ENCODE data around the gene PLA2G2E. TPM values are rescaled to one million over a fixed set of nuclear protein-coding genes. Genes with fewer than 3 reads are reported as not detected.

PLA2G2E gene
- total and polyA plus RNA-seq, 2 donors (not counting 1 experiment from before 2014, with no cell fraction given), result not detected

- no peak overlapping the region for H2AFZ ChIP-seq (ENCODE audit: low read length)
- H3K36me3 ChIP-seq (ENCODE audit: control insufficient read depth, insufficient read depth, low read length), result peaks cover 12% of the 10 kb centered on the region
Observed at GRCh38 chr1:19910650-19911049, 12.8 kb downstream of the PLA2G2E start.

GRCh38 chr1:19909971-19910370 is 13.4 kb downstream of the PLA2G2E start:
- Histone ChIP-seq H2AFZ (ENCODE audit: low read length) (no peak overlapping the region), H3K36me3 (ENCODE audit: control insufficient read depth, insufficient read depth, low read length) (peaks cover 12% of the 10 kb centered on the region), H3K4me1 (ENCODE audit: control insufficient read depth, extremely low read depth, insufficient read depth, low read length) (no peaks in the 10 kb centered on the region), H3K4me2 (ENCODE audit: extremely low read depth, insufficient read depth, low read length) (no peak overlapping the region), H3K27me3 (ENCODE audit: control insufficient read depth, insufficient read depth, low read length) (no peaks in the 10 kb centered on the region), H3K27ac (ENCODE audit: insufficient read depth, low read length) (no peak overlapping the region), H3K79me2 (ENCODE audit: control insufficient read depth, insufficient read depth, low read length) (no peaks in the 10 kb centered on the region), H3K9ac (ENCODE audit: insufficient read depth, low read length) (no peak overlapping the region), H3K9me3 (ENCODE audit: control insufficient read depth, insufficient read depth, low read depth, low read length) (no peaks in the 10 kb centered on the region), H4K20me1 (ENCODE audit: control insufficient read depth, extremely low read depth, insufficient read depth, low read length) (no peaks in the 10 kb centered on the region), H3K4me3 (replicated peaks in 1 of 4; ENCODE audit: control extremely low read depth in 1 of 4, insufficient read depth in 1 of 4, low read depth in 3 of 4, low read length in 4 of 4) (no peak overlapping the region)
- no peak for DNase-seq (ENCODE audit: low read depth in 2 of 2)
- TF ChIP-seq EZH2 (IDR thresholded peaks at IDR 0.05; ENCODE audit: low read length, missing control alignments), result no peak
- no peak for TF ChIP-seq CTCF (conservative IDR thresholded peaks at IDR 0.05 in 1 of 2, IDR thresholded peaks at IDR 0.05 in 1 of 2; ENCODE audit: low read depth in 1 of 2, low read length in 2 of 2)

More at GRCh38 chr1:19910650-19911049, 12.8 kb downstream of the PLA2G2E start:
- Histone ChIP-seq H3K27me3 (ENCODE audit: control insufficient read depth, insufficient read depth, low read length) (no peaks in the 10 kb centered on the region), H3K4me3 (replicated peaks in 1 of 4; ENCODE audit: control extremely low read depth in 1 of 4, insufficient read depth in 1 of 4, low read depth in 3 of 4, low read length in 4 of 4) (no peak overlapping the region), H3K9me3 (ENCODE audit: control insufficient read depth, insufficient read depth, low read depth, low read length) (no peaks in the 10 kb centered on the region), H3K4me2 (ENCODE audit: extremely low read depth, insufficient read depth, low read length) (no peak overlapping the region), H3K79me2 (ENCODE audit: control insufficient read depth, insufficient read depth, low read length) (no peaks in the 10 kb centered on the region), H3K9ac (ENCODE audit: insufficient read depth, low read length) (no peak overlapping the region), H3K4me1 (ENCODE audit: control insufficient read depth, extremely low read depth, insufficient read depth, low read length) (no peaks in the 10 kb centered on the region), H4K20me1 (ENCODE audit: control insufficient read depth, extremely low read depth, insufficient read depth, low read length) (no peaks in the 10 kb centered on the region), H3K27ac (ENCODE audit: insufficient read depth, low read length) (no peak overlapping the region)
- no peak for TF ChIP-seq CTCF (conservative IDR thresholded peaks at IDR 0.05 in 1 of 2, IDR thresholded peaks at IDR 0.05 in 1 of 2; ENCODE audit: low read depth in 1 of 2, low read length in 2 of 2)
- TF ChIP-seq EZH2 (IDR thresholded peaks at IDR 0.05; ENCODE audit: low read length, missing control alignments), result no peak
- no peak for DNase-seq (ENCODE audit: low read depth in 2 of 2)

- no peaks in the 10 kb centered on the region for H4K20me1 ChIP-seq (ENCODE audit: control insufficient read depth, extremely low read depth, insufficient read depth, low read length)
- no peak for DNase-seq (ENCODE audit: low read depth in 2 of 2)
- no peak overlapping the region for H3K4me3 ChIP-seq (replicated peaks in 1 of 4; ENCODE audit: control extremely low read depth in 1 of 4, insufficient read depth in 1 of 4, low read depth in 3 of 4, low read length in 4 of 4)
- no peak overlapping the region for H3K27ac ChIP-seq (ENCODE audit: insufficient read depth, low read length)
- H3K4me2 ChIP-seq (ENCODE audit: extremely low read depth, insufficient read depth, low read length), result no peak overlapping the region
- no peak for TF ChIP-seq CTCF (conservative IDR thresholded peaks at IDR 0.05 in 1 of 2, IDR thresholded peaks at IDR 0.05 in 1 of 2; ENCODE audit: low read depth in 1 of 2, low read length in 2 of 2)
- H3K4me1 ChIP-seq (ENCODE audit: control insufficient read depth, extremely low read depth, insufficient read depth, low read length), result no peaks in the 10 kb centered on the region
- H2AFZ ChIP-seq (ENCODE audit: low read length), result no peak overlapping the region
- no peaks in the 10 kb centered on the region for H3K9me3 ChIP-seq (ENCODE audit: control insufficient read depth, insufficient read depth, low read depth, low read length)
- H3K9ac ChIP-seq (ENCODE audit: insufficient read depth, low read length), result no peak overlapping the region
- H3K27me3 ChIP-seq (ENCODE audit: control insufficient read depth, insufficient read depth, low read length), result no peaks in the 10 kb centered on the region
- peaks cover 10% of the 10 kb centered on the region for H3K36me3 ChIP-seq (ENCODE audit: control insufficient read depth, insufficient read depth, low read length)
- no peaks in the 10 kb centered on the region for H3K79me2 ChIP-seq (ENCODE audit: control insufficient read depth, insufficient read depth, low read length)
Observed at GRCh38 chr1:19909392-19909791, 14.0 kb downstream of the PLA2G2E start.
